H9 (cell line): Measurements from ENCODE around the gene KLHL1. TPM values are rescaled to one million over a fixed set of nuclear protein-coding genes. Genes with fewer than 3 reads are reported as not detected.

Source experiments
- DNase-seq: peaks from one replicate; pipeline ENCODE4 v3.0.0-alpha.2; 2017
- H2AFZ ChIP-seq: one replicate; pipeline ENCODE4 v1.6.1; 2013; ENCODE audit warnings: mild to moderate bottlenecking, low read length, control low read depth, moderate library complexity
- H2AK5ac ChIP-seq: 2 replicates; pipeline ENCODE4 v1.6.1; 2013; ENCODE audit warnings: low read length, control low read depth, mixed read lengths; ENCODE audit not compliant: insufficient read length
- H2BK120ac ChIP-seq: one replicate; pipeline ENCODE4 v1.6.1; 2013; ENCODE audit warnings: low read depth, mild to moderate bottlenecking, low read length, control low read depth, inconsistent platforms; ENCODE audit not compliant: poor library complexity, severe bottlenecking
- H2BK12ac ChIP-seq: 2 replicates; pipeline ENCODE4 v1.6.1; 2013; ENCODE audit warnings: low read length, control low read depth, mixed read lengths, low read depth; ENCODE audit not compliant: insufficient read length
- H2BK15ac ChIP-seq: 2 replicates; pipeline ENCODE4 v1.6.1; 2013; ENCODE audit warnings: low read depth, low read length, control low read depth
- H2BK20ac ChIP-seq: one replicate; pipeline ENCODE4 v1.6.1; 2013; ENCODE audit warnings: low read depth, mild to moderate bottlenecking, low read length, control low read depth, inconsistent platforms; ENCODE audit not compliant: poor library complexity, severe bottlenecking
- H2BK5ac ChIP-seq: 2 replicates; pipeline ENCODE4 v1.6.1; 2013; ENCODE audit warnings: low read length, control low read depth, mixed read lengths; ENCODE audit not compliant: insufficient read length
- H3K14ac ChIP-seq: 2 replicates; pipeline ENCODE4 v1.6.1; 2013; ENCODE audit warnings: low read length, control low read depth; ENCODE audit not compliant: insufficient read depth
- H3K18ac ChIP-seq: 2 replicates; pipeline ENCODE4 v1.6.1; 2013; ENCODE audit warnings: low read depth, mild to moderate bottlenecking, mixed read lengths, low read length, control low read depth; ENCODE audit not compliant: insufficient read length
- H3K23ac ChIP-seq: 2 replicates; pipeline ENCODE4 v1.6.1; 2013; ENCODE audit warnings: low read length, control low read depth, mixed read lengths, low read depth; ENCODE audit not compliant: insufficient read length
- H3K23me2 ChIP-seq: 2 replicates; pipeline ENCODE4 v1.6.1; 2013; ENCODE audit warnings: low read depth, mild to moderate bottlenecking, mixed read lengths, low read length, control low read depth; ENCODE audit not compliant: insufficient read length, poor library complexity, severe bottlenecking
- H3K27ac ChIP-seq: 2 replicates; pipeline ENCODE4 v1.5.1; 2013; ENCODE audit warnings: low read length, control low read depth, mixed read lengths, low read depth; ENCODE audit not compliant: insufficient read length
- H3K27me3 ChIP-seq: 2 replicates; pipeline ENCODE4 v1.6.1; 2013; ENCODE audit warnings: low read length, control low read depth, inconsistent platforms; ENCODE audit not compliant: insufficient read depth
- H3K4ac ChIP-seq: 2 replicates; pipeline ENCODE4 v1.6.1; 2013; ENCODE audit warnings: low read depth, mild to moderate bottlenecking, control low read depth, inconsistent platforms, low read length, moderate library complexity
- H3K4me1 ChIP-seq: 2 replicates; pipeline ENCODE4 v1.6.1; 2013; ENCODE audit warnings: low read length, control low read depth, inconsistent platforms; ENCODE audit not compliant: insufficient read depth
- H3K4me2 ChIP-seq: 2 replicates; pipeline ENCODE4 v1.6.1; 2013; ENCODE audit warnings: low read length, control low read depth, mixed read lengths; ENCODE audit not compliant: insufficient read length, insufficient read depth
- H3K56ac ChIP-seq: 2 replicates; pipeline ENCODE4 v1.6.1; 2013; ENCODE audit warnings: low read depth, mild to moderate bottlenecking, mixed read lengths, low read length, control low read depth; ENCODE audit not compliant: insufficient read length
- H3K79me1 ChIP-seq: 2 replicates; pipeline ENCODE4 v1.6.1; 2013; ENCODE audit warnings: low read depth, mild to moderate bottlenecking, moderate library complexity, low read length, control low read depth, inconsistent platforms; ENCODE audit not compliant: insufficient read depth, poor library complexity, severe bottlenecking
- H3K79me2 ChIP-seq: 2 replicates; pipeline ENCODE4 v1.6.1; 2013; ENCODE audit warnings: low read length, control low read depth, inconsistent platforms; ENCODE audit not compliant: insufficient read depth
- H3K9ac ChIP-seq: 2 replicates; pipeline ENCODE4 v1.6.1; 2013; ENCODE audit warnings: low read length, control low read depth, mixed read lengths; ENCODE audit not compliant: insufficient read length; ENCODE audit errors: extremely low read depth
- H3K9me3 ChIP-seq: one replicate; pipeline ENCODE4 v1.6.1; 2013; ENCODE audit warnings: low read depth, low read length, inconsistent platforms; ENCODE audit not compliant: control insufficient read depth
- H3T11ph ChIP-seq: one replicate; pipeline ENCODE4 v1.6.1; 2013; ENCODE audit warnings: mild to moderate bottlenecking, low read length, control low read depth, inconsistent platforms
- H4K20me1 ChIP-seq: one replicate; pipeline ENCODE4 v1.6.1; 2013; ENCODE audit not compliant: control insufficient read depth, insufficient read length, insufficient read depth
- H4K5ac ChIP-seq: 2 replicates; pipeline ENCODE4 v1.6.1; 2013; ENCODE audit warnings: low read depth, mild to moderate bottlenecking, mixed read lengths, low read length, control low read depth; ENCODE audit not compliant: insufficient read length
- H4K8ac ChIP-seq: replicated peaks from 2 replicates; pipeline ENCODE4 v1.6.1; 2013; ENCODE audit warnings: low read length, control low read depth, mixed read lengths, low read depth; ENCODE audit not compliant: insufficient read length
- H4K91ac ChIP-seq: 2 replicates; pipeline ENCODE4 v1.6.1; 2013; ENCODE audit warnings: low read depth, mild to moderate bottlenecking, moderate library complexity, mixed read lengths, low read length, control low read depth; ENCODE audit not compliant: insufficient read length
- H3K27ac Mint-ChIP-seq, 3 experiments: 2 replicates in 2 of 3; 3 replicates in 1 of 3; pipeline ENCODE4 v1.8.0; 2020 to 2021; ENCODE audit warnings: mixed read lengths in 3 of 3, mild to moderate bottlenecking in 1 of 3, moderate library complexity in 1 of 3
- H3K27me3 Mint-ChIP-seq: 2 replicates; pipeline ENCODE4 v1.8.0; 2021; ENCODE audit warnings: low read depth, mild to moderate bottlenecking, moderate library complexity, mixed read lengths
- H3K36me3 Mint-ChIP-seq, 3 experiments: 2 replicates in 2 of 3; 3 replicates in 1 of 3; pipeline ENCODE4 v1.8.0; 2020 to 2021; ENCODE audit warnings: low read depth in 3 of 3, mixed read lengths in 3 of 3; ENCODE audit not compliant: insufficient read depth in 1 of 3
- H3K4me1 Mint-ChIP-seq, 2 experiments: 2 replicates each; pipeline ENCODE4 v1.8.0; 2020; ENCODE audit warnings: mixed read lengths in 2 of 2
- H3K4me3 Mint-ChIP-seq, 2 experiments: 2 replicates in 1 of 2; 3 replicates in 1 of 2; pipeline ENCODE4 v1.8.0; 2020 to 2021; ENCODE audit warnings: mild to moderate bottlenecking in 2 of 2, mixed read lengths in 2 of 2, moderate library complexity in 1 of 2
- H3K9me3 Mint-ChIP-seq, 2 experiments: 2 replicates in 1 of 2; 3 replicates in 1 of 2; pipeline ENCODE4 v1.8.0; 2020; ENCODE audit warnings: mild to moderate bottlenecking in 2 of 2, mixed read lengths in 2 of 2, moderate library complexity in 1 of 2
- total RNA-seq: library from RNA; stranded (reverse); gene quantifications from 2 replicates; pipeline ENCODE4 v1.2.1, GENCODE V29; 2021
- TF ChIP-seq, protein P1 (sequence below): fragments of 200-600 bp; sonication (generic); conservative IDR thresholded peaks from 3 replicates; pipeline ENCODE4 v1.8.0; 2021; ENCODE audit warnings: antibody characterized with exemption, mild to moderate bottlenecking

The KLHL1 gene
- total RNA-seq, 1 experiment from 2014 or later, result not detected

DNA sequence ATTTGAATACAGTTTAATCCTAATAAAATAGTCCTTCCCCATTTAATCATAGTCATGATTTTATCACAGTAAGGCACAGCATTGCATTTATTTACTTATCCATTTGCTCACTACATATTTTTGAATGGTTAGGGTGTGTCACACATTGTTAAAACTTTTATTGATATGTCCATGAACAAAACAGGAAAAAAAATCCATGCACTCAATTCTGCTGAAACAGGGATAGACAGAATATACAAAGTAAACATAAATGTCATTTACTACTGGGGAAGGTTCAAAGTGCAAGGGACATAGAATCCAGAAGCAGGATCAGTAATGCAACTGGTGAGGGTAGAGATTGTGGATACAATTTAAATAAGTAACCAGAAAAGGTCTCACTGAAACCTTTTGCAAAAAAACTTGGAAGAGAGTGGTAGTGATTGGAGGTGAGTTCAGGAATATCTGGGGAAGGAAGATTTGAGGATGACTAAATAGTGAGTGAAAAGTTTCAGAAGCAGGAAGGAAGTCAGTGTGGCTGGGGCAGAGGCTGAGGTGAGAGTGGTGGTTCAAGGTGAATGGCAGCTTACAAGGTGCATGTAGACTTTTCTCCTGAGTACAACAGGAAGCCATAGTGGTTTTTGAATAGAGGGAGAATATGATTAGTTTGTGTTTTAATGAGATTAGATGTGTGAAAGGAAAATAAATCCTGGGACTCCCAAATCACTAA, 387.8 kb downstream of the KLHL1 start:
- H3K18ac ChIP-seq, result no peak overlapping the region
- no peak overlapping the region for H4K8ac ChIP-seq
- DNase-seq, result no peak
- H4K5ac ChIP-seq, result no peak overlapping the region
- H2BK20ac ChIP-seq, result no peak overlapping the region
- Mint-ChIP-seq H3K27ac (no peak overlapping the region), H3K27me3 (no peaks in the 10 kb centered on the region), H3K4me3 (no peak overlapping the region), H3K4me1 (no peaks in the 10 kb centered on the region), H3K36me3 (no peaks in the 10 kb centered on the region), H3K9me3 (no peaks in the 10 kb centered on the region)
- H3K27ac ChIP-seq, result no peak overlapping the region
- H3K14ac ChIP-seq, result no peak overlapping the region
- no peak overlapping the region for H2AFZ ChIP-seq
- H3K4ac ChIP-seq, result no peak overlapping the region
- H2BK15ac ChIP-seq, result no peak overlapping the region
- H4K20me1 ChIP-seq, result no peaks in the 10 kb centered on the region
- H4K91ac ChIP-seq, result no peak overlapping the region
- H3K4me2 ChIP-seq, result no peak overlapping the region
- no peaks in the 10 kb centered on the region for H3K79me2 ChIP-seq
- no peaks in the 10 kb centered on the region for H3K27me3 ChIP-seq
- H3K23ac ChIP-seq, result no peak overlapping the region
- no peaks in the 10 kb centered on the region for H3K23me2 ChIP-seq
- H3K9ac ChIP-seq, result no peak overlapping the region
- H3K56ac ChIP-seq, result no peak overlapping the region
- no peak overlapping the region for H2BK12ac ChIP-seq
- TF ChIP-seq, protein P1, sequence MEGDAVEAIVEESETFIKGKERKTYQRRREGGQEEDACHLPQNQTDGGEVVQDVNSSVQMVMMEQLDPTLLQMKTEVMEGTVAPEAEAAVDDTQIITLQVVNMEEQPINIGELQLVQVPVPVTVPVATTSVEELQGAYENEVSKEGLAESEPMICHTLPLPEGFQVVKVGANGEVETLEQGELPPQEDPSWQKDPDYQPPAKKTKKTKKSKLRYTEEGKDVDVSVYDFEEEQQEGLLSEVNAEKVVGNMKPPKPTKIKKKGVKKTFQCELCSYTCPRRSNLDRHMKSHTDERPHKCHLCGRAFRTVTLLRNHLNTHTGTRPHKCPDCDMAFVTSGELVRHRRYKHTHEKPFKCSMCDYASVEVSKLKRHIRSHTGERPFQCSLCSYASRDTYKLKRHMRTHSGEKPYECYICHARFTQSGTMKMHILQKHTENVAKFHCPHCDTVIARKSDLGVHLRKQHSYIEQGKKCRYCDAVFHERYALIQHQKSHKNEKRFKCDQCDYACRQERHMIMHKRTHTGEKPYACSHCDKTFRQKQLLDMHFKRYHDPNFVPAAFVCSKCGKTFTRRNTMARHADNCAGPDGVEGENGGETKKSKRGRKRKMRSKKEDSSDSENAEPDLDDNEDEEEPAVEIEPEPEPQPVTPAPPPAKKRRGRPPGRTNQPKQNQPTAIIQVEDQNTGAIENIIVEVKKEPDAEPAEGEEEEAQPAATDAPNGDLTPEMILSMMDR, result no peak
- no peak overlapping the region for H2BK120ac ChIP-seq
- no peaks in the 10 kb centered on the region for H3K79me1 ChIP-seq
- no peak overlapping the region for H3T11ph ChIP-seq
- no peaks in the 10 kb centered on the region for H3K9me3 ChIP-seq
- no peak overlapping the region for H2BK5ac ChIP-seq
- no peak overlapping the region for H2AK5ac ChIP-seq
- H3K4me1 ChIP-seq, result no peaks in the 10 kb centered on the region
